Endothelial cell of umbilical vein (primary cell): ENCODE measurements around the gene COG2. TPM values are rescaled to one million over a fixed set of nuclear protein-coding genes. Genes with fewer than 3 reads are reported as not detected.

Source experiments
- BruUV-seq: library from RNA; stranded (reverse); fragments of 400-500 nt; replicated peaks from 2 replicates; lab custom pipeline; 2021; lab: Mats Ljungman, UMichigan
- CTCF ChIA-PET: fragments of 300-600, 350-600 bp; sonication (Branson Sonifier 250); formaldehyde crosslinking; loops from one replicate; lab custom pipeline; 2021; ENCODE audit warnings: antibody characterized with exemption, inconsistent platforms; lab: Charles Lee
- POLR2A ChIA-PET: fragments of 300-600, 350-600 bp; sonication (Branson Sonifier 250); formaldehyde crosslinking; loops from one replicate; lab custom pipeline; 2021; ENCODE audit warnings: antibody characterized with exemption, inconsistent platforms; lab: Charles Lee
- DNase-seq: peaks from one replicate; pipeline ENCODE4 v3.0.0-alpha.2; 2011; ENCODE audit warnings: low read depth, low spot score
- FAIRE-seq: peaks from 2 replicates; lab custom pipeline; 2011; peaks lifted over from hg19 to GRCh38; lab: Jason Lieb, UNC
- H2AFZ ChIP-seq: 2 replicates; pipeline ENCODE4 v1.6.0; 2012; ENCODE audit warnings: low read depth, low read length, control low read depth, inconsistent platforms
- H3K27ac ChIP-seq: 2 replicates; pipeline ENCODE4 v1.5.1; 2011; ENCODE audit warnings: low read depth, mild to moderate bottlenecking, control low read depth, low read length, moderate library complexity; ENCODE audit not compliant: insufficient read depth
- H3K27me3 ChIP-seq, 2 experiments: 2 replicates each; pipeline versions ENCODE4 v1.6.0 to v1.6.1; 2011; ENCODE audit warnings: low read length in 2 of 2, mixed read lengths in 1 of 2; ENCODE audit not compliant: control insufficient read depth in 2 of 2, insufficient read depth in 2 of 2
- H3K36me3 ChIP-seq, 2 experiments: 2 replicates in 1 of 2; 3 replicates in 1 of 2; pipeline ENCODE4 v1.5.1; 2011; ENCODE audit warnings: low read length in 2 of 2, mild to moderate bottlenecking in 1 of 2, moderate library complexity in 1 of 2; ENCODE audit not compliant: control insufficient read depth in 2 of 2, insufficient read depth in 2 of 2; ENCODE audit errors: extremely low read depth in 1 of 2
- H3K4me1 ChIP-seq: 3 replicates; pipeline ENCODE4 v1.5.1; 2011; ENCODE audit warnings: mild to moderate bottlenecking, low read length; ENCODE audit not compliant: control insufficient read depth, insufficient read depth; ENCODE audit errors: extremely low read depth
- H3K4me2 ChIP-seq: 2 replicates; pipeline ENCODE4 v1.6.1; 2011; ENCODE audit warnings: low read length, control low read depth, mixed read lengths; ENCODE audit not compliant: insufficient read depth
- H3K4me3 ChIP-seq, 3 experiments: fragments of 200-600 bp in 1 of 3; sonication (generic), shearing (Covaris generic) in 1 of 3; replicated peaks in 1 of 3; 2 replicates each; pipeline ENCODE4 v1.5.1; 2011 to 2016; ENCODE audit warnings: control low read depth in 3 of 3, low read length in 3 of 3, mild to moderate bottlenecking in 2 of 3, inconsistent platforms in 1 of 3, low read depth in 1 of 3, moderate library complexity in 1 of 3; ENCODE audit not compliant: insufficient read depth in 1 of 3
- H3K79me2 ChIP-seq: 2 replicates; pipeline ENCODE4 v1.6.0; 2012; ENCODE audit warnings: low read length, inconsistent platforms; ENCODE audit not compliant: control insufficient read depth, insufficient read depth
- H3K9ac ChIP-seq: replicated peaks from 2 replicates; pipeline ENCODE3; 2011; ENCODE audit warnings: low read length, control low read depth; ENCODE audit not compliant: insufficient read depth; ENCODE audit errors: extremely low read depth
- H3K9me1 ChIP-seq: replicated peaks from 3 replicates; pipeline ENCODE4 v1.6.0; 2011; ENCODE audit warnings: mild to moderate bottlenecking, low read length; ENCODE audit not compliant: control insufficient read depth, insufficient read depth; ENCODE audit errors: extremely low read depth
- H3K9me3 ChIP-seq: replicated peaks from 2 replicates; pipeline ENCODE4 v1.5.1; 2012; ENCODE audit warnings: low read length, inconsistent platforms; ENCODE audit not compliant: control insufficient read depth, insufficient read depth
- H4K20me1 ChIP-seq: replicated peaks from 2 replicates; pipeline ENCODE3; 2011; ENCODE audit warnings: mild to moderate bottlenecking, low read length; ENCODE audit not compliant: control insufficient read depth, insufficient read depth; ENCODE audit errors: extremely low read depth
- EZH2 ChIP-seq: IDR thresholded peaks from 2 replicates; pipeline ENCODE4 v1.6.1; 2012; ENCODE audit warnings: borderline replicate concordance, low read depth, mild to moderate bottlenecking, moderate library complexity, low read length, inconsistent platforms; ENCODE audit not compliant: severe bottlenecking
- FOS ChIP-seq: IDR thresholded peaks from 2 replicates; pipeline ENCODE4 v1.6.1; 2011; ENCODE audit warnings: mild to moderate bottlenecking, low read length, moderate library complexity, borderline replicate concordance; ENCODE audit not compliant: insufficient read depth
- JUN ChIP-seq: IDR thresholded peaks from 2 replicates; pipeline ENCODE4 v1.6.1; 2011; ENCODE audit warnings: borderline replicate concordance, low read depth; ENCODE audit not compliant: insufficient read length, insufficient read depth
- MYC ChIP-seq: IDR thresholded peaks from one replicate; pipeline ENCODE4 v1.6.1; 2011; ENCODE audit warnings: mild to moderate bottlenecking, low read depth, low read length
- POLR2AphosphoS5 ChIP-seq: IDR thresholded peaks from 2 replicates; pipeline ENCODE4 v1.6.1; 2012; ENCODE audit warnings: low read depth, mild to moderate bottlenecking, control low read depth, low read length, moderate library complexity; ENCODE audit not compliant: insufficient read depth
- dilution Hi-C: fragments of 300-500 bp; cut with MboI; formaldehyde crosslinking; loops from one replicate; pipeline ENCODE4 v1.15.0; 2019; ENCODE audit warnings: low sequenced_read_pairs; ENCODE audit not compliant: extremely low pct_ligation_motif_present
- intact Hi-C: fragments of 100-400 bp; cut with micrococcal nuclease; formaldehyde crosslinking; loops from one replicate; pipeline ENCODE4 v1.10.0; 2022
- polyA plus RNA-seq, 4 experiments: library from polyadenylated mRNA; depleted of rRNA in 3 of 4; stranded (reverse) in 3 of 4; unstranded in 1 of 4; fragments of >200 nt; gene quantifications; 2 replicates each; pipeline versions ENCODE4 v1.2.1 to v1.2.3, GENCODE V29; 2011 to 2012; ENCODE audit warnings: missing spikeins in 1 of 4
- total RNA-seq: library from RNA; stranded (reverse); gene quantifications from 2 replicates; pipeline ENCODE4 v1.2.3, GENCODE V29; 2021
- TF ChIP-seq, protein P1 (sequence below), 2 donors: IDR thresholded peaks; 1 replicate in 1 of 2; 2 replicates in 1 of 2; pipeline ENCODE4 v1.5.1; 2011; ENCODE audit warnings: low read length in 2 of 2, mild to moderate bottlenecking in 2 of 2, moderate library complexity in 2 of 2, control low read depth in 1 of 2, inconsistent platforms in 1 of 2, low read depth in 1 of 2; ENCODE audit not compliant: insufficient read depth in 1 of 2; ENCODE audit errors: extremely low read depth in 1 of 2
- TF ChIP-seq, protein P2 (sequence below): IDR thresholded peaks from 2 replicates; pipeline ENCODE4 v1.6.1; 2011; ENCODE audit not compliant: insufficient read depth, insufficient read length

Gene COG2
- total and polyA plus RNA-seq, 2 donors (not counting 3 experiments of a cell fraction or from before 2014, with no cell fraction given): 7.6 to 24.2 TPM

DNA sequence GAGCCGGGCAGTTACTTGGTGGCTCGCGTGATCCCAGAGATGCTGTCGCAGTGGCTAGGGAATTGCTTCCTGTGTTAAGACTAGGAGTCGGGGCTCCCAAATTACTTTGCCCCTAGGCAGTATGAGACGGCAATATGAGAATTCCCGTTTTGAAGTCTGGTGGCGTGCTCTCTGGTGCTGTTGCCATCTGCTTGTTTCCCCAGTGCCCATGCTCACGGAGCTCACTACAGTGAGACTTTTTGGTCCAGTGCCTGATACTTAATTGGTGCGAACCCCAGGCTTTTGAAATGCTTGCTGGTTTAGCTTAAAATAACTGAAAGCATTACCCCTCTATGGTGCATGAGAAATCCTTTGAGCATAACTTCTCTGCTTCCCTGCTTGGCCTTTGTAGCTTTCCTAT, 49.3 kb downstream of the COG2 start:
- dilution Hi-C loops: no loop called here
- H3K9ac ChIP-seq: no peak overlapping the region
- no peak overlapping the region for H3K4me3 ChIP-seq
- CTCF ChIA-PET: no interaction called here
- H4K20me1 ChIP-seq: no peaks in the 10 kb centered on the region
- no peaks in the 10 kb centered on the region for H3K9me3 ChIP-seq
- H3K79me2 ChIP-seq: no peaks in the 10 kb centered on the region
- H3K27ac ChIP-seq: no peak overlapping the region
- no peak overlapping the region for H2AFZ ChIP-seq
- intact Hi-C loops: no loop called here
- no peaks in the 10 kb centered on the region for H3K4me1 ChIP-seq
- peaks cover 7 to 16% of the 10 kb centered on the region in 2 experiments for H3K36me3 ChIP-seq
- POLR2A ChIA-PET: no interaction called here
- TF ChIP-seq MYC (no peak), JUN (no peak), FOS (no peak), POLR2AphosphoS5 (no peak), EZH2 (no peak)
- TF ChIP-seq, protein P1, sequence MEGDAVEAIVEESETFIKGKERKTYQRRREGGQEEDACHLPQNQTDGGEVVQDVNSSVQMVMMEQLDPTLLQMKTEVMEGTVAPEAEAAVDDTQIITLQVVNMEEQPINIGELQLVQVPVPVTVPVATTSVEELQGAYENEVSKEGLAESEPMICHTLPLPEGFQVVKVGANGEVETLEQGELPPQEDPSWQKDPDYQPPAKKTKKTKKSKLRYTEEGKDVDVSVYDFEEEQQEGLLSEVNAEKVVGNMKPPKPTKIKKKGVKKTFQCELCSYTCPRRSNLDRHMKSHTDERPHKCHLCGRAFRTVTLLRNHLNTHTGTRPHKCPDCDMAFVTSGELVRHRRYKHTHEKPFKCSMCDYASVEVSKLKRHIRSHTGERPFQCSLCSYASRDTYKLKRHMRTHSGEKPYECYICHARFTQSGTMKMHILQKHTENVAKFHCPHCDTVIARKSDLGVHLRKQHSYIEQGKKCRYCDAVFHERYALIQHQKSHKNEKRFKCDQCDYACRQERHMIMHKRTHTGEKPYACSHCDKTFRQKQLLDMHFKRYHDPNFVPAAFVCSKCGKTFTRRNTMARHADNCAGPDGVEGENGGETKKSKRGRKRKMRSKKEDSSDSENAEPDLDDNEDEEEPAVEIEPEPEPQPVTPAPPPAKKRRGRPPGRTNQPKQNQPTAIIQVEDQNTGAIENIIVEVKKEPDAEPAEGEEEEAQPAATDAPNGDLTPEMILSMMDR (IDR thresholded peaks at IDR 0.05; ENCODE audit: extremely low read depth in 1 of 2, insufficient read depth in 1 of 2, low read depth in 1 of 2, low read length in 2 of 2): no peak
- TF ChIP-seq, protein P2, sequence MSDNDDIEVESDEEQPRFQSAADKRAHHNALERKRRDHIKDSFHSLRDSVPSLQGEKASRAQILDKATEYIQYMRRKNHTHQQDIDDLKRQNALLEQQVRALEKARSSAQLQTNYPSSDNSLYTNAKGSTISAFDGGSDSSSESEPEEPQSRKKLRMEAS: no peak
- FAIRE-seq: no peak
- no peak overlapping the region for H3K4me2 ChIP-seq
- DNase-seq: no peak
- no peaks in the 10 kb centered on the region for H3K9me1 ChIP-seq
- no peaks in the 10 kb centered on the region for H3K27me3 ChIP-seq
- no TSS peak for BruUV-seq
